ENCODE measurements around the gene BCAP29. TPM values are rescaled to one million over a fixed set of nuclear protein-coding genes. Genes with fewer than 3 reads are reported as not detected.

Gene BCAP29
- total and polyA plus RNA-seq, 9 of the 15 experiments (the other 6 are each of a cell fraction or from before 2014, with no cell fraction given) = 63.4 to 137 (median 79.7) TPM

- TF ChIP-seq STAG1 (CRISPR knock-in tag; IDR thresholded peaks at IDR 0.05; ENCODE audit: borderline replicate concordance) (no peak), ZNF212 (CRISPR knock-in tag; IDR thresholded peaks at IDR 0.05) (peak; percentile 84; the same call in 1 of the 2 replicates), HBP1 (CRISPR knock-in tag; IDR thresholded peaks at IDR 0.05) (peak; percentile 69; the same call in 1 of the 2 replicates), ZNF79 (CRISPR knock-in tag; IDR thresholded peaks at IDR 0.05; ENCODE audit: low read depth) (no peak), ZKSCAN1 (IDR thresholded peaks at IDR 0.05; ENCODE audit: low read depth, low read length) (peak; percentile 34), ZNF311 (CRISPR knock-in tag; IDR thresholded peaks at IDR 0.05) (no peak), ZNF197 (CRISPR knock-in tag; IDR thresholded peaks at IDR 0.05; ENCODE audit: low read depth) (peak; percentile 72; the same call in 1 of the 2 replicates), DMBX1 (CRISPR knock-in tag; IDR thresholded peaks at IDR 0.05; ENCODE audit: borderline replicate concordance) (0 out of 2 replicates have a peak, but pooled peaks have one; percentile 50), IRF2 (CRISPR knock-in tag; IDR thresholded peaks at IDR 0.05) (no peak), THRB (CRISPR knock-in tag; conservative IDR thresholded peaks at IDR 0.05) (peak; percentile 70; the same call in 1 of the 2 replicates), ELF2 (CRISPR knock-in tag; IDR thresholded peaks at IDR 0.05) (peak; percentile 67; the same call in 1 of the 2 replicates), NELFE (IDR thresholded peaks at IDR 0.05; ENCODE audit: insufficient read depth, insufficient read length) (no peak), ZFPM2 (CRISPR knock-in tag; IDR thresholded peaks at IDR 0.05) (peak; percentile 90; the same call in 1 of the 2 replicates), ZNF165 (CRISPR knock-in tag; IDR thresholded peaks at IDR 0.05; ENCODE audit: borderline replicate concordance) (0 out of 2 replicates have a peak, but pooled peaks have one; percentile 61), HDAC2 (IDR thresholded peaks at IDR 0.05) (peak; percentile 92), ZNF589 (CRISPR knock-in tag; IDR thresholded peaks at IDR 0.05; ENCODE audit: low read depth) (peak; percentile 78), HNRNPL (IDR thresholded peaks at IDR 0.05; ENCODE audit: low read depth, low read length) (peak; percentile 77; the same call in 1 of the 2 replicates), KLF16 (IDR thresholded peaks at IDR 0.05) (0 out of 2 replicates have a peak, but pooled peaks have one; percentile 20), E4F1 (CRISPR knock-in tag; IDR thresholded peaks at IDR 0.05; ENCODE audit: borderline replicate concordance) (peak; percentile 54; the same call in 1 of the 2 replicates), SMAD3 (CRISPR knock-in tag; conservative IDR thresholded peaks at IDR 0.05) (peak; percentile 58; the same call in 1 of the 2 replicates), NCOA6 (IDR thresholded peaks at IDR 0.05) (no peak), THAP7 (CRISPR knock-in tag; IDR thresholded peaks at IDR 0.05) (peak; percentile 63; the same call in 1 of the 2 replicates), RBM39 (optimal IDR thresholded peaks at IDR 0.05; ENCODE audit: low read depth, low read length) (peak; percentile 74)
These were observed at the start of gene BCAP29 (continued) for GRCh38 chr7:107579885-107580715.
